Left cardiac atrium (tissue), 4 donors: Measurements from ENCODE around the gene SDF4. TPM values are rescaled to one million over a fixed set of nuclear protein-coding genes. Genes with fewer than 3 reads are reported as not detected.
A peak's percentile ranks its signal among the peaks of the same experiment; 100 is the strongest.

Experiments used
- ATAC-seq, 2 donors: fragments of 200-7000 bp; cut with Tn5 transposase; one replicate each; pipeline ENCODE4 v1.9.1; 2020; ENCODE audit warnings: mild to moderate bottlenecking in 2 of 2, moderate library complexity in 2 of 2
- DNase-seq: peaks from one replicate; pipeline ENCODE4 v3.0.0-alpha.2; 2020
- intact Hi-C, 2 donors: fragments of 100-400 bp; cut with DNase I; formaldehyde crosslinking; loops; one replicate each; pipeline versions ENCODE4 v1.14.1 to v1.15.1; 2022 to 2023
- total RNA-seq, 2 donors: library from RNA; stranded (reverse); fragmentation: NEBNext Ultra II Directional; extraction: Animal tissue kit (Norgen Biotek cat#: 25700); gene quantifications; one replicate each; pipeline ENCODE4 v1.2.1, GENCODE V29; 2021
- donor health status: DM: no; HTN: yes; CAD: no.
- donor health status: DM: no; HTN: yes; CAD: no; lungs with severe emphysema.
- donor health status: DM: yes; HTN: yes; CAD: no.
- donor health status: Dilated cardiomyopathy.

SDF4 gene
- total RNA-seq, 2 donors from 2014 or later, result 132 to 173 TPM

- intact Hi-C loops, result no loop called here
- DNase-seq (no peak), ATAC-seq (no peak)
Observed at GRCh38 chr1:1220197-1220596, 11.6 kb downstream of the SDF4 start.

- intact Hi-C loops, result no loop called here
- no peak for DNase-seq
- ATAC-seq, result no peak
Observed at GRCh38 chr1:1219341-1219740, 12.5 kb downstream of the SDF4 start.

- intact Hi-C loops, result no loop called here
- no peak for ATAC-seq
- DNase-seq, result no peak
Observed at GRCh38 chr1:1218524-1219200, 13.1 kb downstream of the SDF4 start.

GRCh38 chr1:1217621-1218523 is 13.9 kb downstream of the SDF4 start:
- no peak for DNase-seq
- ATAC-seq, result no peak

GRCh38 chr1:1216770-1217620 is 14.8 kb downstream of the SDF4 start:
- intact Hi-C loops, result no loop called here
- ATAC-seq (no peak), DNase-seq (no peak)

More at GRCh38 chr1:1217621-1218523, 13.9 kb downstream of the SDF4 start:
- intact Hi-C loops, result no loop called here

- no peak for DNase-seq
- no peak for ATAC-seq
- intact Hi-C loops, result no loop called here
Observed at GRCh38 chr1:1215881-1216605, 15.8 kb downstream of the SDF4 start.

GRCh38 chr1:1215080-1215676 is 16.6 kb downstream of the SDF4 start:
- ATAC-seq (no peak), DNase-seq (no peak)
- intact Hi-C loops, result no loop called here

- no peak for ATAC-seq
- intact Hi-C loops, result no loop called here
- DNase-seq, result peak; percentile 28
Observed at GRCh38 chr1:1213345-1214265, 18.2 kb downstream of the SDF4 start, which contains the start of gene TNFRSF4. Gene TNFRSF4, minus strand, starts transcription at chr1:1214153. Its CDS starts 26 bp downstream, at chr1:1214127.

- DNase-seq (peak; percentile 71), ATAC-seq (peak; percentile 33 to 42)
- intact Hi-C loops, result no loop called here
Observed at GRCh38 chr1:1212780-1213344, 18.9 kb downstream of the SDF4 start.

GRCh38 chr1:1211541-1212441 is 20.0 kb downstream of the SDF4 start:
- intact Hi-C loops, result no loop called here
- peak; percentile 15 for DNase-seq
- no peak for ATAC-seq

- DNase-seq (peak; percentile 22), ATAC-seq (no peak)
- intact Hi-C loops, result no loop called here
Observed at GRCh38 chr1:1210726-1211540, 20.9 kb downstream of the SDF4 start.

GRCh38 chr1:1208713-1209433 is 22.9 kb downstream of the SDF4 start:
- DNase-seq (peak; percentile 20), ATAC-seq (no peak)

GRCh38 chr1:1207571-1207892 is 24.3 kb downstream of the SDF4 start:
- intact Hi-C loops, result no loop called here
- ATAC-seq (no peak), DNase-seq (no peak)

More at GRCh38 chr1:1208713-1209433, 22.9 kb downstream of the SDF4 start:
- intact Hi-C loops, result no loop called here

- ATAC-seq, result no peak
- DNase-seq, result peak; percentile 14
- intact Hi-C loops, result no loop called here
Observed at GRCh38 chr1:1206966-1207531, 24.8 kb downstream of the SDF4 start.
